Measurements from ENCODE around the gene PDCD1.

DNA sequence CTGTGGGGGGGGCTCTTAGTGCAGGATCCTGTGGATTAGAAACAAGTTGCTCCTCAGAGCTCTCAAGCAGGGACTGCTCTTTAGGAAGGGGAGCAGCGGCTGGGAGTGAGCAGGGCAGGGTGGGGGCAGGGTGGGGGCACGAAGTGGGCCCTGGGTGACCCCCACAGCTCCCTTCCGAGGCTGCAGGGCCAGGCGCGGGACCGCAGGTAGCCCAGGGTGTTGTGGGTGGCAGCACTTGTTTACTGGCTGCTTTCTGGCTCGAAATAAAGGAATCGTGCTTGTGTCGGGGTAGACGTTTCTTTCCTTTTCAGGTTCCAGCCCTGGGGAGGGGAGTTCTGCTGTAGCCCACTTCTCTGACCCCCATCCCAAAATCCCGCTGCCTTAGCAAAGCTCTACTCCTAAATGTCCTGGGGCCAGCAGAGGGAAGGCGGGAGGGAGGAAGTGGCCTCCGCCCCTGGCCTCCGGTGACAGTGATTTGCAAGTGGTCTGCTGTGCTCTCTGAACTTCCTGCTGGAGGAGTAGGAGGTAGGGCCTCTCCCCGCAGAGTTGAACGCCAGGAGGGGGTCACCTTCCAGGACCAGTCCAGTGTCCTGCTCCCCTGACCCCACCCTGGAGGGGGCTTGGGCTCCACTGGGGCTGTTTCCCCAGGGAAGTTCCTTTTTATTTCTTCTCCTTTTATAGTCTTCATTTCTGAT, 41.4 kb downstream of the PDCD1 start:
- TF ChIP-seq, protein P1, sequence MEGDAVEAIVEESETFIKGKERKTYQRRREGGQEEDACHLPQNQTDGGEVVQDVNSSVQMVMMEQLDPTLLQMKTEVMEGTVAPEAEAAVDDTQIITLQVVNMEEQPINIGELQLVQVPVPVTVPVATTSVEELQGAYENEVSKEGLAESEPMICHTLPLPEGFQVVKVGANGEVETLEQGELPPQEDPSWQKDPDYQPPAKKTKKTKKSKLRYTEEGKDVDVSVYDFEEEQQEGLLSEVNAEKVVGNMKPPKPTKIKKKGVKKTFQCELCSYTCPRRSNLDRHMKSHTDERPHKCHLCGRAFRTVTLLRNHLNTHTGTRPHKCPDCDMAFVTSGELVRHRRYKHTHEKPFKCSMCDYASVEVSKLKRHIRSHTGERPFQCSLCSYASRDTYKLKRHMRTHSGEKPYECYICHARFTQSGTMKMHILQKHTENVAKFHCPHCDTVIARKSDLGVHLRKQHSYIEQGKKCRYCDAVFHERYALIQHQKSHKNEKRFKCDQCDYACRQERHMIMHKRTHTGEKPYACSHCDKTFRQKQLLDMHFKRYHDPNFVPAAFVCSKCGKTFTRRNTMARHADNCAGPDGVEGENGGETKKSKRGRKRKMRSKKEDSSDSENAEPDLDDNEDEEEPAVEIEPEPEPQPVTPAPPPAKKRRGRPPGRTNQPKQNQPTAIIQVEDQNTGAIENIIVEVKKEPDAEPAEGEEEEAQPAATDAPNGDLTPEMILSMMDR (IDR thresholded peaks at IDR 0.05) = no peak
- TF ChIP-seq POLR2A (IDR thresholded peaks at IDR 0.05) = no peak

All from ovary (tissue), 3 donors.